ENCODE measurements around the gene MEST.
"Not testable (repeated sequence)": the region's sequence is repeated elsewhere in the genome, so short reads cannot be mapped to it uniquely, and the experiment has no call there.

Gene MEST

GRCh38 chr7:130524628-130525027 is 32.7 kb downstream of the MEST start:
- no peak for DNase-seq (ENCODE audit: low spot score)

- not testable (repeated sequence) for DNase-seq (ENCODE audit: low spot score)
Observed at GRCh38 chr7:130527752-130528355, 36.0 kb downstream of the MEST start.

- no peak for DNase-seq (ENCODE audit: low spot score)
Observed at GRCh38 chr7:130529417-130529816, 37.5 kb downstream of the MEST start.

- DNase-seq (ENCODE audit: low spot score) = not testable (repeated sequence)
Observed at GRCh38 chr7:130537894-130538293, 46.0 kb downstream of the MEST start.

- DNase-seq (ENCODE audit: low spot score) = not testable (repeated sequence)
Observed at GRCh38 chr7:130541287-130541686, 49.4 kb downstream of the MEST start.

- not testable (repeated sequence) for DNase-seq (ENCODE audit: low spot score)
Observed at GRCh38 chr7:130542297-130542696, 50.4 kb downstream of the MEST start.

- no peak for DNase-seq (ENCODE audit: low spot score)
Observed at GRCh38 chr7:130543487-130544010, 51.7 kb downstream of the MEST start.

- DNase-seq (ENCODE audit: low spot score) = no peak
Observed at GRCh38 chr7:130544356-130544755, 52.5 kb downstream of the MEST start.

- no peak for DNase-seq (ENCODE audit: low spot score)
Observed at GRCh38 chr7:130553398-130554029, 61.6 kb downstream of the MEST start.

GRCh38 chr7:130554481-130554880 is 62.6 kb downstream of the MEST start:
- no peak for DNase-seq (ENCODE audit: low spot score)

All from hematopoietic multipotent progenitor cell treated with erythropoietin and hydrocortisone succinate and interleukin-3 and kit ligand, for 17 days (in vitro differentiated cells).